ENCODE results near the gene SOS1. TPM values are rescaled to one million over a fixed set of nuclear protein-coding genes. Genes with fewer than 3 reads are reported as not detected.

The SOS1 gene
- total and polyA plus RNA-seq, 2 of the 13 experiments (the other 11 are each of a cell fraction or from before 2014, with no cell fraction given), result 20.8 to 60.4 TPM

GRCh38 chr2:38981670-38982357, 139.0 kb downstream of the SOS1 start (continued):
- TF ChIP-seq THRA (CRISPR knock-in tag; IDR thresholded peaks at IDR 0.05; ENCODE audit: borderline replicate concordance), result peak; percentile 66; the same call in 1 of the 2 replicates
- TF ChIP-seq WIZ (CRISPR knock-in tag; IDR thresholded peaks at IDR 0.05), result no peak
- TF ChIP-seq FOXK1 (CRISPR knock-in tag; IDR thresholded peaks at IDR 0.05; ENCODE audit: borderline replicate concordance, low read depth), result no peak
- TF ChIP-seq POLR2AphosphoS5 (IDR thresholded peaks at IDR 0.05; ENCODE audit: low read depth, low read length), result no peak; the same call in 1 of the 2 replicates
- TF ChIP-seq MIER3 (CRISPR knock-in tag; IDR thresholded peaks at IDR 0.05; ENCODE audit: borderline replicate concordance), result 0 out of 2 replicates have a peak, but pooled peaks have one; percentile 23
- no peak for TF ChIP-seq ZNF597 (CRISPR knock-in tag; IDR thresholded peaks at IDR 0.05)
- peak; percentile 44; the same call in 1 of the 2 replicates for TF ChIP-seq JUN (CRISPR knock-in tag; IDR thresholded peaks at IDR 0.05)
- TF ChIP-seq ZNF569 (CRISPR knock-in tag; IDR thresholded peaks at IDR 0.05; ENCODE audit: borderline replicate concordance), result no peak
- TF ChIP-seq NCOR1 (IDR thresholded peaks at IDR 0.05; ENCODE audit: borderline replicate concordance, low read length), result peak; percentile 99
- TF ChIP-seq MIXL1 (CRISPR knock-in tag; IDR thresholded peaks at IDR 0.05), result peak; percentile 88; the same call in 1 of the 2 replicates
- TF ChIP-seq LCORL (IDR thresholded peaks at IDR 0.05), result peak; percentile 96
- TF ChIP-seq LCORL (CRISPR knock-in tag; IDR thresholded peaks at IDR 0.05), result peak; percentile 83; the same call in 1 of the 2 replicates
- no peak for TF ChIP-seq ZNF615 (CRISPR knock-in tag; IDR thresholded peaks at IDR 0.05; ENCODE audit: borderline replicate concordance)
- no peak for TF ChIP-seq ZNF776 (CRISPR knock-in tag; IDR thresholded peaks at IDR 0.05)
- TF ChIP-seq ZNF121 (CRISPR knock-in tag; IDR thresholded peaks at IDR 0.05), result no peak
- TF ChIP-seq POLR2G (IDR thresholded peaks at IDR 0.05; ENCODE audit: low read depth, low read length), result no peak
- peak; percentile 63 for TF ChIP-seq NR2F6 (IDR thresholded peaks at IDR 0.05)
- peak; percentile 55; the same call in 1 of the 2 replicates for TF ChIP-seq NR2F6 (CRISPR knock-in tag; IDR thresholded peaks at IDR 0.05)
- no peak for TF ChIP-seq ZNF646 (CRISPR knock-in tag; IDR thresholded peaks at IDR 0.05)
- no peak for TF ChIP-seq CBFB (CRISPR knock-in tag; IDR thresholded peaks at IDR 0.05)
- TF ChIP-seq TOE1 (CRISPR knock-in tag; IDR thresholded peaks at IDR 0.05), result peak; percentile 50; the same call in 1 of the 2 replicates
- TF ChIP-seq ZFAT (CRISPR knock-in tag; conservative IDR thresholded peaks at IDR 0.05), result no peak
- no peak for TF ChIP-seq GLI4 (CRISPR knock-in tag; IDR thresholded peaks at IDR 0.05; ENCODE audit: borderline replicate concordance)
- TF ChIP-seq TCF7L2 (IDR thresholded peaks at IDR 0.05; ENCODE audit: low read depth, low read length), result peak; percentile 95

Data from HepG2 (cell line).